HTERT RPE-1 (cell line): Measurements from ENCODE around the gene GIMAP7.
"Not testable (repeated sequence)": the region's sequence is repeated elsewhere in the genome, so short reads cannot be mapped to it uniquely, and the experiment has no call there.

Experiments used
- in situ Hi-C: fragments of 300-500 bp; cut with MboI; formaldehyde crosslinking; loops from 4 replicates; pipeline ENCODE4 v1.14.3; 2020; ENCODE audit warnings: low sequenced_read_pairs

The GIMAP7 gene

GRCh38 chr7:150511048-150511447 lies 3.6 kb upstream of the GIMAP7 start:
- in situ Hi-C loops, result no loop called here

GRCh38 chr7:150513758-150514157 lies 914 bp upstream of the GIMAP7 start:
- in situ Hi-C loops, result no loop called here

GRCh38 chr7:150515248-150516147 lies 826 bp downstream of the GIMAP7 start:
- in situ Hi-C loops, result no loop called here

- in situ Hi-C loops, result no loop called here
Observed at GRCh38 chr7:150516956-150517745, 2.5 kb downstream of the GIMAP7 start.

- in situ Hi-C loops, result no loop called here
Observed at GRCh38 chr7:150519310-150519709, 4.6 kb downstream of the GIMAP7 start.

GRCh38 chr7:150520145-150520544 lies 5.5 kb downstream of the GIMAP7 start:
- in situ Hi-C loops, result no loop called here

GRCh38 chr7:150522931-150523330 lies 8.3 kb downstream of the GIMAP7 start:
- in situ Hi-C loops, result not testable (repeated sequence)

GRCh38 chr7:150524018-150524417 lies 9.3 kb downstream of the GIMAP7 start:
- in situ Hi-C loops, result no loop called here

GRCh38 chr7:150531704-150532103 lies 17.0 kb downstream of the GIMAP7 start:
- in situ Hi-C loops, result no loop called here

GRCh38 chr7:150538259-150538658 lies 23.6 kb downstream of the GIMAP7 start:
- in situ Hi-C loops, result no loop called here

GRCh38 chr7:150553163-150553562 lies 38.5 kb downstream of the GIMAP7 start:
- in situ Hi-C loops, result no loop called here

- in situ Hi-C loops, result no loop called here
Observed at GRCh38 chr7:150556521-150557138, 42.0 kb downstream of the GIMAP7 start.

- in situ Hi-C loops, result no loop called here
Observed at GRCh38 chr7:150560486-150560885, 45.8 kb downstream of the GIMAP7 start.

- in situ Hi-C loops, result no loop called here
Observed at GRCh38 chr7:150562919-150563318, 48.2 kb downstream of the GIMAP7 start.

GRCh38 chr7:150564006-150564405 lies 49.3 kb downstream of the GIMAP7 start:
- in situ Hi-C loops, result no loop called here

GRCh38 chr7:150564566-150564965 lies 49.9 kb downstream of the GIMAP7 start:
- in situ Hi-C loops, result no loop called here

- in situ Hi-C loops, result no loop called here
Observed at GRCh38 chr7:150565239-150565638, 50.6 kb downstream of the GIMAP7 start.

- in situ Hi-C loops, result no loop called here
Observed at GRCh38 chr7:150566123-150566522, 51.5 kb downstream of the GIMAP7 start.

- in situ Hi-C loops, result no loop called here
Observed at GRCh38 chr7:150566572-150566971, 51.9 kb downstream of the GIMAP7 start.

- in situ Hi-C loops, result no loop called here
Observed at GRCh38 chr7:150567169-150567568, 52.5 kb downstream of the GIMAP7 start, which contains the start of gene GIMAP4. TSS of gene GIMAP4 (plus strand) at chr7:150567390. CDS start at chr7:150569902, 2,512 bp downstream.

- in situ Hi-C loops, result no loop called here
Observed at GRCh38 chr7:150567871-150568301, 53.2 kb downstream of the GIMAP7 start.
